GDM1 (cell line): ENCODE measurements around the gene NRSN1.
"Not testable (repeated sequence)": the region's sequence is repeated elsewhere in the genome, so short reads cannot be mapped to it uniquely, and the experiment has no call there.

ENCODE experiments used
- DNase-seq: peaks from one replicate; lab custom pipeline; 2025; lab: John Stamatoyannopoulos, UW

Gene NRSN1

DNA sequence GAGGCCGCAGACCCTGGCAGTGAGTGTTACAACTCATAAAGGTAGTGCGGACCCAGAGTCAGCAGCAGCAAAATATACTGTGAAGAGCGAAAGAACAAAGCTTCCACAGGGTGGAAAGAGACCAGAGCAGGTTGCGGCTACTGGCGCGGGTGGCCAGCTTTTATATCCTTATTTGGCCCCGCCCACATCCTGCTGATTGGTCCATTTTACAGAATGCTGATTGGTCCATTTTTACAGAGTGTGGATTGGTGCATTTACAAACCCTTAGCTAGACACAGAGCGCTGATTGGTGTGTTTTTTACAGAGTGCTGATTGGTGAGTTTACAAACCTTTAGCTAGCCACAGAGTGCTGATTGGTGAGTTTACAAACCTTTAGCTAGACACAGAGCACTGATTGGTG, 16.7 kb downstream of the NRSN1 start:
- DNase-seq = not testable (repeated sequence)

DNA sequence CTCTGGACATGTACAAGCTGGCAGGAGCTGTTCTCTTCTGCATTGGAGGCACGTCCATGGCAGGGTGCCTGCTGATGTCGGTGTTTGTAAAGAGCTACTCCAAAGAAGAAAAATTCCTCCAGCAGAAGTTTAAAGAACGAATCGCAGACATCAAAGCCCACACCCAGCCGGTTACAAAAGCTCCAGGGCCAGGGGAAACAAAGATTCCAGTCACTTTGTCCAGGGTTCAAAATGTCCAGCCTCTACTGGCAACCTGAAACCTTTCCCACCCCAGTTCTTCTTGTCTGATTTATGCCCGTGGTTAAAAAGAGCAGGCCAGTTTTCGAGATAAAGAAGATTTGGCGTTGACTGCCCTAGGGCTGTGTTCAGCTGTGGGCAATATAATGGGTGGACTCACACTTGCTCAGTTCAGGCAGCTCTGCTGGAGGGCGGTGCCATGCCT, 19.7 kb downstream of the NRSN1 start:
- no peak for DNase-seq

DNA sequence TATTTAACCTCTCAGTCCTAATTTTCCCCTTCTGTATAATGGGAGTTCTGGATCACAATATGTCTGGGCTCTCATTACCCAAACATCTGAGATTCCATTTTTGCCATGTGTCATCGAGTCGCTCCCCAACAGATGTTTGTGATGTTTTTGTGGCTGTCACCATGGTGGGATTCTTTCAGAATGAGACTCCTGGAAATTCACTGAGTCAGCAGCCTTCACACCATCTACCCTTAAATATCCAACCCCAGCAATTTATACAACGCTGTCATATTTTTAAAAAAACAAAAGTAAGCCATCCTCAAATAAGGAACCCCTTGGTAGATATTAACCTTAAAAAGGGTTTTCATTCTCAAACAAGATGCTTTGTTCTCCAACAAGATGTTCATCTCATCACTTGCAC, 20.9 kb downstream of the NRSN1 start:
- no peak for DNase-seq

DNA sequence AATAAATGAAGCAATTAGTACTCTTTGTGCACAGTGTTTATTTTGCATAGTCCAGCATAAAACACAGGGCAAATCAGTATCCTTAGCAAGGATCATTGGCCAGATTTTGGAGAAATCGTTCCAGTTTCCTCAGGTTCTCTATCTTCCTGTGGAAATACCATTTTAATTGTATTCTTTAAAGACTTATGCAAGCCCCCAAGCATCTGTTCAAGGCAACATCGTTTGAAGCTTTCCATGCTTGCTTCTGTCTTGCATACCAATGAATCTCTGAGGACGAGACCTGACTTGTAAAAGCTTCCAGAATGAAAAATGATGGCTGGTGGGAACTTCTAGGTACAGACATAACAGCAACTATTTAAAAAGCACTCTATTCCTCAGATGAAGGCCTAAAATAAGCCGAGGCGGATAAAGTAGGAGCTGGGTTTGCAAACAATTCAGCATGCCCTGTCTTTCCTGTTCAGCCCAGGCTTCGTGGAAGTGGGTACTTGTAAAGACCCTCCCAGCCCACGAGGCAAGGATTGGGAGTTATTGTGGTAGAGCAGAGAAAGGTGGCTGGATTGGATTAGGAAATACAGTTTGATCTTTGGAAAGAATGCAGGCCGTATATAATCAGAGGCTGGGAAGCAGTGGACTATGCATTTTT, 21.6 kb downstream of the NRSN1 start:
- no peak for DNase-seq

DNA sequence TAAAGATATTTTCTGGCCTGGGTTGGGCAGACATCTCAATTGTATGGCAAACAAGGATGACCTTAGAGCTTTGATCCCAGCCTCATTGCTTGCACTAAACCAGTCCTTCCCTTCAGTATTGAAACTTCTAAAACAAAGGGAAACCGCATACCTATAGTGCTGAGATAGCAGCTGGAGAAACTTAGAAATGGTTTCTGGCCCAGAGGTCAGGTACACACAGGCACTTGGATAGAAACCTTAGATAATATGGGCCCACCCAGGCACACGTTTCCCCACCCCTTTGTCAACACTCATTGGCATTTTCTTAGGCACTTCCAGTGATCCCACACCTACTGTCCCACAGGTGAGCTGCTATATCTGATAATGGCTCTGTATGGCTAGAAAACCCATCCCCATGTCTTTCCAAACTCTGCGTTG, 22.1 kb downstream of the NRSN1 start:
- no peak for DNase-seq

DNA sequence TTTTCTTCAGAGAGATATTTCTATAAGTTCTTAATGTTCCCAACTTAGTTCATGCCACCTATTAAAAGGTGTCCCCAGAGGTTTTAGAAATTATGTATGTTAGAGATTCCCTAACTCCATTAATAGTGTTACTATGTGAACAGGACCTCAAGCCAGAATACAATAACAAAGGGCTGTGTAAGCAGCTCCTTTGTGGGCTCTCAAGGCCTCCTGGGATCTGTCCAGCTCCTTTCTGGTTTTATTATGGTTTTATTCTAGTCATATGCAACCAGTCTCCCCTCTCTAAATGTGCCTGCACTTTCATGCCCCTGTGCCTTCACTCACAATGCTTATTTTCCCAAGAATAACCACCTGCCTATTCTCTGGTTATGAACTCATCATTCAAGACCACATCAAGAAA, 22.7 kb downstream of the NRSN1 start:
- DNase-seq = no peak

DNA sequence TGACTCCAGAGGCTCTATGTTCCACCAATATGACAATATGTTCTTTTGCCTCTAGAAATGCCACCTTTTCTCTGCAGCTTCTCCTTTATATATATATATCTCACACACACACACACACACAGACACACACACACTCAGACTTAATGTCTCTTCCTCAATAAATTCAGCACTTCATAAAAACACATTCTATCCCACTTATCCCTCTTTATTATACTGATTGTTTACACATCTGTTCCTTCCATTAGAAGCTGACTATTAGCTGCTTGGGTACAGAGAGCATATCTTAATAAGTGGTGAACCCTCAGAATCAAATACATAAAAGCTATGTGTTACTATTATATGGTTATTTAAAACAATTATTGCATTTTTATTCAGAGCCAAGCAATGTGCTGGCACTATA, 23.3 kb downstream of the NRSN1 start:
- no peak for DNase-seq

DNA sequence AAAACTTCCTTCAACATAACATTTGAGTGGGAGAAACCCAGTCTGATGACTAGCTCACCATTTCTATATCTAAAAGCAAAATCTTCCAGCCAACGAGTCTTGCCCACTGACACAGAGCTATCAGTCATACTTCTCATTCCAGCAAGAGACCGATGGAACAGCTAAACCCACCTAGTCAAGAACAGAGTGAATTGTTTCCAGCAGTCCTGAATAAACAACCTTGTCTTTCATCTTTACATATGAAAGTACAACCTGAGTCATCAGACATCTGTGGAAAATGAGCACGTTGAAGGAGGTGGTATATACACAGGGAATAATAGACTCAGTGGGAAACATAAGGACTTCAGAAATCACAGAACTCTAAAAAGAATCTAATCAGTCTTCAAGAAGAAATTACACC, 23.8 kb downstream of the NRSN1 start:
- DNase-seq = no peak

DNA sequence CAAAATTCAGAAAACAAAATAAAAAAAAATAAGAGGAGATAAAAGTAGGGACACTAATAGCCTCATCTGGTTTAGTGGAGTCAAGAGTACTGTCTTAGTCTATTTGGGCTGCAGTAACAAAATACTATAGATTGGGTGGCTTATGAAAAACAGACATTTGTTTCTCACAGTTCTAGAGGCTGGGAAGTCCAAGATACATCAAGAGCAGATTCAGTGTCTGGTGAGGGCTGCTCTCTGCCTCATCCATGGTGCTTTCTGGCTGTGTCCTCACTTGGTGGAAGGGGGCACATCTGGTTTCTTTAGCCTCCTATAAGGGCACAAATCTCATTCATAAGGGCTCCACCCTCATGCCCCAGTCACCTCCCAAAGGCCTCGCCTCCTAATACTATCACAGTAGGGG, 26.0 kb downstream of the NRSN1 start:
- DNase-seq = no peak

DNA sequence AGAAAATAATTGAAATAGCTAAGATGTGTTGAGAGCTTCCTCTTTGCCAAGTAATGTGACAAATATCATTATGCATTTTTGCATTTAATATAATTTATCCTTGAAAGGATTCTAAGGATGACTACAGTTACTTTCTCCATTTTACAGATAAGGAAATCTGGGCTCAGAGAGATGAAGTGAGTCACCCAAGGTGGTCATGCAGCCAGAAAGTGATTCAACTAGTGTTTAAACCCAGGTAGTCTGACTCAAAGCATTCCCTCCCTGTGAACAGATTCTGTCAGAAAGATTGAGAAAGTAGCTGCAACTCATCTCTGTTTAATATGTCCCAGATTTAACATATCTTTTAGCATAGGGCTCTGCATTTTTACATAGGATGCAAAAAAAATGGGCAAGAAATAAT, 28.1 kb downstream of the NRSN1 start:
- DNase-seq = no peak

DNA sequence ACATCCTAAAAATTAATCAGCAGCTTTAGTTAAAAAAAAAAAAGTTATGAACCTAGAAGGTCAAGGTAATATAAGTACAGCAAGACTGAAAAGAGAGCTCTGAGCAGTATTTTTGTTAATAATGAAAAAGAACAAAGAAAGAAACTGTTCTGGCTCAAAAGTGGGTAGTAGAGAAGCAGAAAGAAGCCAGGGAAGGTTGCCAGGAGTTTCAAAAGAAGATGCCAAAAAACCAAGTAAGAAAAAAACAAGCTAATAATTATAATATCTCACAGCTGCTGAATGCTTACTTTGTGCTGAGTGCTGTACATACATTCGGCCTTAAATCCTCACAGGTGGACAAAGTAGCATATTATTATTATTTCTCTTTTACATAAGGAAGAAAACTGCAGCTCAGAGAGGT, 31.9 kb downstream of the NRSN1 start:
- DNase-seq = no peak

DNA sequence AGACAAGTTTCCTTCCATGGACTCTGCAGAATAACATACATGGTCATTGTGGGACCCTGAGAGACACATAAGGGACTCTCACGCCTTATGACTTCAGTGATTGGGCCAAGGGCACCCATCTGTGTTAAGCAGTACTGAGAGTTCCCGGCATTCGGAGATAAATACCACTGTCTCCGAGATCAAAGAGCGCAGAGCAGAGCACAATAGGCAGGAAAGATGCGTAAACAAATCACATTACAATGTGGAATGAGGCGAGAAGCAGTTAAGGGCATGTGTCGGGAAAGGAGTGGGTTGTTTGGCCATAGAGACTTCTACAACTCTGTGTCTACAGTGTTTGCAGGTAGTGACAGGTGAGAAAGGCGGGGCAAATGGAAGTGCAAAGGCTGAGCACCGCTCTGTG, 57.6 kb downstream of the NRSN1 start:
- DNase-seq = no peak

DNA sequence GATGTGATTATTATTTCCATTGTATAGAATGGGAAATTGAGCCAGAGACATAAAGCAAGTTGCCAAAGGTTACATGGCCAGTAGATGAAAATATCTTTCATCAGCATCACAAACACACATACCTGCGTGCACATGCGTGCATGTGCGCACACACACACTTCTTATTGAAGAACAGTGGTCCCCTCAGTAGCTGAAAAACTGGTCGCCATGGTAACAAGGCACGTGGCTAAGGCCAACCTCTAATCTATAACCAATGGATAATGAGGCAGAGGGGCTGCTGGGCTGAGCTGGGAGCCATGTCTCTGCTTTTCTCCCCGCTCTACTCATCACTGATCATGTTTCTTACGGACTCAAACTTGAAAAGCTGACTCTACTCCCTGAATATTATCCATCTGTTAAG, 60.3 kb downstream of the NRSN1 start:
- DNase-seq = no peak

DNA sequence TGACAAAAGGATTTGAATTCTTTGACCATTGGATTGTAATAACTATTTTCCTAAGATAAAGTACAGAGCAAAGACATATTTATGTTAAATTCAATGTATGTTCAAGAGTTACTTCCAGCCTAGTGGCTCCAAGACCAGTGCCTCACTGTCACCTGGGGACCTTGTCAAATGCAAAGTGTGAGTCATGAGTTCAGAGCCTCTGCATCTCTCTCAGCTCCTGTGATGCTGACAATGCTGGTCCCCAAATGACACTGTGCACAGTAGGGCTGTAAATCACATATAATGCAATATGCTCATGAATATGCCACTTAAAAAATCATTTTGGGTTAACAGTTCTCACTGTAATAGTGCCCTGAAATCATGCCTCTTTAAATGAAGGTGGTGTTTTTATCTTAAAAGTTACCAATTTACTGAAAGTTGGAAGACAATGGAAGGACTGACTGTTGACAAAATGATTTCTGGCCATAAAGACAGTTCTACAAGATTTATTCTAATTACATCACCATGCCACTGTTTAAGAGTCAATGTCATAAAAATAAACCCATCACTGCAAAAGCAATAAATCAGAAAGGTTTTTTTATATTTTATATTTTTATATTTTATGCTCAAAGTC, 62.1 kb downstream of the NRSN1 start:
- DNase-seq = no peak

DNA sequence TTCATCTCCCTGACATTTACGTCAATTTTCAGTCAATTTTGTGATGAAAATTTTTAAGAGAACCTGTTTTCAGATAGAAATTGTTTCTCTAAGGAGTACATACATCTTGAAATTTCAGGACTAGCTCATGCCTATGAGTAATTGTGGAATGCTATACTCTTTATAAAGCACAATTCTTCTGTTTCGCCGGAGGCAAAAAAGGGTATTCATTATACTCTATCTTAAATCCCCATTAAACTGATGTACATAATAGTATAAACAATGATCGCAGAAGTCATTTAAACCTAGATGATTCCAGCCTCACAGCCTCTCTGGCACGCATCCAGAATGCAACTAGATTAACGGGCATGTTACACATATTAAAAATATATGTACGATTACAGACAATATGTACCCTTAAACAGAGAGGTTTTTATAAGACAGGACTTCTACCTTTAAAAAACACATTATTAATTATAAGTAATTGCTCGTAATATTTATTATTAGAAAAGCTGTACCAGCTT, 62.6 kb downstream of the NRSN1 start:
- no peak for DNase-seq

DNA sequence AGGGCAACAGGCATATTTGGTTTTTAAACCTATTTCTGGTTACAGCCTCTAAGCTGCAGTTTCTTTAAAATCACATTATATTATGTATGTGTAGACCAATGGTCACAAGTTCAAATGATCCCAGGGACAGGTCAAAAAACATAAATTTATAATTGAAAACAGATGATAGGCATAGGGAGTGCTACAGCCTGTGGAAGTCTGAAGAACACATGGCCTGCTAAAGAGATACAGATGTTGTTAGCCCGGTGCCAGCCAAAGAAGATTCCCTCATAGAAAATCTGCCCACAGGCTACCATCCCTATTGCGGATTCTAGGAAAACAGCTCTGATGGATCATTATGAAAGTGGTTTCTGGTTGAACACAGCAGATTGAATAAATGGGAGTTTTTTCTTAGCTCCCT, 65.3 kb downstream of the NRSN1 start:
- no peak for DNase-seq

DNA sequence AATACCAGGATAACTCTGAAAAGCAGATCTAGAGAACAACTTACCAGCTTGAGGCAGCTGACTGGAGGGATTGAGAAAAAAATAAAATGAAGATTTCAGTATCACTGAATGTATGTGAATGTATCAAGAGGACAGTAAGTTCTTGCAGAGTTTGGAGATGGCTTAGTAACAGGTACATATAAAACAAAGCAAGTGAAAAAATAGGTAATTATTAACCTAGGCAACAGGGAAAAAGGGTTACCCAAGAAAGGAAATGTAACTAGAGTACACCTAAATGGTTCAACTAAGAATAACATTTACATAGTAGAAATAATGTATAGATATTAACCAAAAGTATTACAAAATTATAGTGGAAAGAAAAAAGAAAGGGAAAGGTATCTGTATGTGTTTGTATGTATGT, 67.3 kb downstream of the NRSN1 start:
- DNase-seq = no peak

DNA sequence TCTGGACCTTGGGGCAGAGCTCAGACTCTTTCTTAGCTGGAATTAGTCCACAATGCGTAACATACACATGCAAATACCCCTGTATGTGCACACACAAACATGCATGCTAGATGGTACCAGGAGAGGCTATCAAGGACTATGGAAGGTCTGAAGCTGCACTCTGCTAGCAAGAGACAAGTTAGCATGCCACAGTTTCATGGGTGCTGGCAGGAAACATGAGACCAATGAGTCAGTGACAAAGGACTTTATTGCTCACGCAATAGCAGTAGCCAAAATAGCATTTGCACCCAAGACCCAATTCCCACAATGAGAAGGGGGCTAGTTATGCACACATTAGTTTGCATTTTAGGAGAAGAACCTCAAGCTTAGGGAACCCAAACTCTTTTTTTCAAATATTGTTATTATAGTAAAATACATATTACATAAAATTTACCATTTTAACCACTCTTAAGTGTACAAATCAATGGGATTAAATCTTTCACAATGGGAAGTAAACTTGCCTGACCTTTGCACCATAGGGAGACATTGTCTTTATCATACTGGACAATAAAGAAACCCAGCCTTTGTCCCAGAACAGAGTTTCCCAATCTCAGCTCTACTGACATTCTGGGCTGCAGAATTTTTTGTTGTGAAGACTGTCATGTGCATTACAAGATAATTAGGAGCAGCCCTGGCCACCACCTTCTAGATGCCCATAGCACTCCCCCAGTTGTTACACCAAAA, 69.1 kb downstream of the NRSN1 start:
- DNase-seq = no peak

DNA sequence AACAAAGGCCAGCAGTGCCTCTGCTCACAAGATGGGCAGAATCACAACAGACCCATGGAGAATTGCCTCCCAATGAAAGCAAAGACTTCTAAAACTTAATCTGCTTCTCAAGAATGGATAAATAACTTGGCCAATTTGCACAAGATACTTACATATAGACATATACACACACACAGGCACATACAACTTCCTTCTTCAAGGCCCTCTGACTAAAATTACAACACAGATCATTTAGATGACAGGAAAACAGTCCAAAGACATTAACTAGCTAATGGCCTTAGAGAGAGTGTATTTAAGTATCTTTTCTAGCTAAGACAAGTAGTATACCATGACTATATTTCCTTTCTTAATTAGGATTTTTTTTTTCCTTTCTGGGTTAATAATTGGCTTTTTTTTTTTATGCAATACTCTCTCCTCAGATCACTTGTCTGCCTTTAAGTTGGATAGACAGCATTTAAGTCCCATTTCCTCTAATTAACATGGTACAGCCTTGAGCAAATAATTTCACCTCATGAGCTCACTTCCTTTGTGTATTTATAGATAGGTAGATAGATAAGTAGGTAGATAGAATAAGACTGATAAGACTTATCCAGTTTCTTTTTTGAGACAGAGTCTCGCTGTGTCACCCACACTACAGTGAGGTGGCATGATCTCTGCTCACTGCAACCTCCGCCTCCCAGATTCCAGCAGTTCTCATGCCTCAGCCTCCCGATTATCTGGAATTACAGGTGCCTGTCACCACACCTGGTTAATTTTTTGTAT, 70.0 kb downstream of the NRSN1 start:
- no peak for DNase-seq
